T-helper 1 cell treated with Interleukin-12 subunit alpha and Interleukin-12 subunit beta and Interleukin-4 antibody, amounts not matched to agents 30 ng/mL and 1 ng/mL, for 36 hours (primary cell): ENCODE results near the gene PDE6C. TPM values are rescaled to one million over a fixed set of nuclear protein-coding genes. Genes with fewer than 3 reads are reported as not detected.

ENCODE experiments used
- intact Hi-C: fragments of 100-400 bp; cut with micrococcal nuclease; formaldehyde crosslinking; loops from one replicate; pipeline ENCODE4 v1.15.1; 2024
- total RNA-seq: library from RNA; stranded (reverse); gene quantifications from 2 replicates; pipeline ENCODE4 v1.2.3, GENCODE V29; 2022

PDE6C gene
- total RNA-seq, result not detected in 2 replicates

GRCh38 chr10:93612311-93612710 is at the start of gene PDE6C:
Gene PDE6C (plus strand): TSS chr10:93612537. CDS start chr10:93612726, 189 bp downstream.
- intact Hi-C loops, result no loop called here

GRCh38 chr10:93565446-93565845 is 46.9 kb upstream of the PDE6C start:
- intact Hi-C loops, result no loop called here

GRCh38 chr10:93566435-93567276 is 45.7 kb upstream of the PDE6C start, which contains the start of gene FFAR4:
Gene FFAR4 (plus strand): TSS chr10:93566665. CDS start chr10:93566721, 56 bp downstream.
- intact Hi-C loops, result no loop called here

- intact Hi-C loops, result no loop called here
Observed at GRCh38 chr10:93567277-93568104, 44.8 kb upstream of the PDE6C start.

GRCh38 chr10:93568105-93568390 is 44.3 kb upstream of the PDE6C start:
- intact Hi-C loops, result no loop called here

- intact Hi-C loops, result no loop called here
Observed at GRCh38 chr10:93570383-93570782, 42.0 kb upstream of the PDE6C start.

- intact Hi-C loops, result no loop called here
Observed at GRCh38 chr10:93572606-93573005, 39.7 kb upstream of the PDE6C start.

- intact Hi-C loops, result no loop called here
Observed at GRCh38 chr10:93573051-93573909, 39.1 kb upstream of the PDE6C start.

GRCh38 chr10:93573924-93574323 is 38.4 kb upstream of the PDE6C start:
- intact Hi-C loops, result no loop called here

GRCh38 chr10:93576888-93577287 is 35.4 kb upstream of the PDE6C start:
- intact Hi-C loops, result no loop called here

- intact Hi-C loops, result no loop called here
Observed at GRCh38 chr10:93577565-93577964, 34.8 kb upstream of the PDE6C start.

GRCh38 chr10:93579089-93579488 is 33.2 kb upstream of the PDE6C start:
- intact Hi-C loops, result no loop called here

GRCh38 chr10:93579985-93580711 is 32.2 kb upstream of the PDE6C start:
- intact Hi-C loops, result no loop called here

GRCh38 chr10:93580828-93581227 is 31.5 kb upstream of the PDE6C start:
- intact Hi-C loops, result no loop called here

GRCh38 chr10:93584445-93584844 is 27.9 kb upstream of the PDE6C start:
- intact Hi-C loops, result no loop called here

GRCh38 chr10:93589648-93590562 is 22.4 kb upstream of the PDE6C start:
- intact Hi-C loops, result no loop called here

GRCh38 chr10:93590638-93591037 is 21.7 kb upstream of the PDE6C start:
- intact Hi-C loops, result no loop called here

GRCh38 chr10:93591065-93591808 is 21.1 kb upstream of the PDE6C start:
- intact Hi-C loops, result no loop called here

GRCh38 chr10:93593254-93593653 is 19.1 kb upstream of the PDE6C start:
- intact Hi-C loops, result no loop called here
